ENCODE measurements around the gene BRD7.

- TF ChIP-seq CHD1 (IDR thresholded peaks at IDR 0.05; ENCODE audit: low read depth, low read length), result no peak
- TF ChIP-seq SRF (IDR thresholded peaks at IDR 0.05; ENCODE audit: low read depth in 2 of 2, low read length in 2 of 2), result no peak
- TF ChIP-seq POLR2AphosphoS5 (IDR thresholded peaks at IDR 0.05; ENCODE audit: low read length), result no peak
These were observed 56.8 kb downstream of the BRD7 start for GRCh38 chr16:50311891-50312501.

Data from GM12878 (cell line).